IMR-90 (cell line): ENCODE measurements around the gene CWC27. TPM values are rescaled to one million over a fixed set of nuclear protein-coding genes. Genes with fewer than 3 reads are reported as not detected.
A peak's percentile ranks its signal among the peaks of the same experiment; 100 is the strongest.

Experiments
- ATAC-seq: fragments of 200-7000 bp; cut with Tn5 transposase; 2 replicates; pipeline ENCODE4 v1.9.1; 2020; ENCODE audit warnings: low read depth, mild to moderate bottlenecking, moderate library complexity
- BruUV-seq: library from RNA; stranded (reverse); fragments of 400-500 nt; replicated peaks from 2 replicates; lab custom pipeline; 2021; lab: Mats Ljungman, UMichigan
- CTCF ChIA-PET: fragments of 300-600 bp; formaldehyde crosslinking; extraction: SDS; loops from one replicate; lab custom pipeline; 2021; ENCODE audit warnings: antibody characterized with exemption; lab: Yijun Ruan, JAX
- POLR2A ChIA-PET: fragments of 300-600 bp; sonication (Branson Sonifier 250); formaldehyde crosslinking; loops from one replicate; lab custom pipeline; 2022; ENCODE audit warnings: antibody characterized with exemption; ENCODE audit not compliant: unreplicated experiment; lab: Charles Lee
- DNase-seq: peaks from one replicate; pipeline ENCODE4 v3.0.0; 2013
- H2AFZ ChIP-seq: replicated peaks from 2 replicates; pipeline ENCODE3; 2013; ENCODE audit warnings: low read length, mild to moderate bottlenecking; ENCODE audit not compliant: poor library complexity
- H2AK5ac ChIP-seq: 2 replicates; pipeline ENCODE4 v1.6.1; 2013; ENCODE audit warnings: low read depth, low read length, inconsistent platforms
- H2AK9ac ChIP-seq: replicated peaks from 2 replicates; pipeline ENCODE3; 2013; ENCODE audit warnings: mild to moderate bottlenecking, low read depth, low read length, moderate library complexity; ENCODE audit not compliant: poor library complexity
- H2BK120ac ChIP-seq: 2 replicates; pipeline ENCODE4 v1.6.1; 2013; ENCODE audit warnings: low read depth, low read length, inconsistent platforms
- H2BK15ac ChIP-seq: 3 replicates; pipeline ENCODE4 v1.6.1; 2013; ENCODE audit warnings: low read depth, low read length, inconsistent platforms
- H2BK20ac ChIP-seq: 2 replicates; pipeline ENCODE4 v1.6.1; 2013; ENCODE audit warnings: low read depth, mild to moderate bottlenecking, inconsistent platforms, low read length, moderate library complexity
- H2BK5ac ChIP-seq: 2 replicates; pipeline ENCODE4 v1.6.1; 2013; ENCODE audit warnings: mild to moderate bottlenecking, low read depth, low read length, inconsistent platforms; ENCODE audit not compliant: poor library complexity, severe bottlenecking
- H3K14ac ChIP-seq: replicated peaks from 2 replicates; pipeline ENCODE4 v1.6.1; 2013; ENCODE audit warnings: low read depth, low read length, inconsistent platforms
- H3K18ac ChIP-seq: 2 replicates; pipeline ENCODE4 v1.6.1; 2013; ENCODE audit warnings: low read depth, low read length, control low read depth
- H3K23ac ChIP-seq: 2 replicates; pipeline ENCODE4 v1.6.1; 2013; ENCODE audit warnings: low read depth, low read length, inconsistent platforms
- H3K27ac ChIP-seq: 2 replicates; pipeline ENCODE4 v1.5.1; 2013; ENCODE audit warnings: mild to moderate bottlenecking, control low read depth, low read length; ENCODE audit not compliant: insufficient read depth
- H3K27me3 ChIP-seq: 2 replicates; pipeline ENCODE4 v1.6.1; 2013; ENCODE audit warnings: low read length; ENCODE audit not compliant: control insufficient read depth, insufficient read depth
- H3K36me3 ChIP-seq: 2 replicates; pipeline ENCODE4 v1.6.1; 2013; ENCODE audit warnings: low read length, mixed read lengths; ENCODE audit not compliant: control insufficient read depth, insufficient read depth
- H3K4ac ChIP-seq: 2 replicates; pipeline ENCODE4 v1.6.1; 2013; ENCODE audit warnings: low read depth, low read length, inconsistent platforms
- H3K4me1 ChIP-seq: 2 replicates; pipeline ENCODE4 v1.6.1; 2013; ENCODE audit warnings: low read length, mixed read lengths; ENCODE audit not compliant: control insufficient read depth, insufficient read depth
- H3K4me2 ChIP-seq: 2 replicates; pipeline ENCODE4 v1.6.1; 2013; ENCODE audit warnings: low read depth, mild to moderate bottlenecking, control low read depth, low read length, moderate library complexity
- H3K4me3 ChIP-seq: 2 replicates; pipeline ENCODE4 v1.5.1; 2013; ENCODE audit warnings: low read depth, mild to moderate bottlenecking, control low read depth, low read length, moderate library complexity; ENCODE audit not compliant: insufficient read depth
- H3K56ac ChIP-seq: 2 replicates; pipeline ENCODE4 v1.6.1; 2013; ENCODE audit warnings: low read length, inconsistent platforms; ENCODE audit not compliant: insufficient read depth; ENCODE audit errors: extremely low read depth
- H3K79me1 ChIP-seq, 2 experiments: 2 replicates each; pipeline ENCODE4 v1.6.1; 2013; ENCODE audit warnings: low read length in 2 of 2, inconsistent platforms in 1 of 2, low read depth in 1 of 2
- H3K9ac ChIP-seq: 2 replicates; pipeline ENCODE4 v1.6.1; 2013; ENCODE audit warnings: low read depth, low read length, control low read depth
- H3K9me1 ChIP-seq: 2 replicates; pipeline ENCODE4 v1.6.1; 2013; ENCODE audit warnings: low read length, inconsistent platforms; ENCODE audit not compliant: insufficient read depth
- H3K9me3 ChIP-seq: 2 replicates; pipeline ENCODE4 v1.6.1; 2013; ENCODE audit warnings: low read length; ENCODE audit not compliant: control insufficient read depth, insufficient read depth
- H4K20me1 ChIP-seq: 2 replicates; pipeline ENCODE4 v1.6.1; 2013; ENCODE audit warnings: low read length, inconsistent platforms; ENCODE audit not compliant: insufficient read depth
- H4K5ac ChIP-seq: 2 replicates; pipeline ENCODE4 v1.6.1; 2013; ENCODE audit warnings: mild to moderate bottlenecking, low read depth, low read length, control low read depth
- H4K8ac ChIP-seq, 2 experiments: 2 replicates each; pipeline ENCODE4 v1.6.1; 2013; ENCODE audit warnings: low read depth in 2 of 2, low read length in 2 of 2, control low read depth in 1 of 2, inconsistent platforms in 1 of 2
- H4K91ac ChIP-seq: 2 replicates; pipeline ENCODE4 v1.6.1; 2013; ENCODE audit warnings: low read depth, low read length, inconsistent platforms; ENCODE audit not compliant: insufficient read depth
- CEBPB ChIP-seq: IDR thresholded peaks from 2 replicates; pipeline ENCODE4 v1.6.1; 2012; ENCODE audit warnings: low read depth, low read length, improper control_type of control experiment
- FOS ChIP-seq: fragments of 150-350 bp; IDR thresholded peaks from 2 replicates; pipeline ENCODE4 v1.6.1; 2016; ENCODE audit warnings: low read depth, low read length
- MAFK ChIP-seq: IDR thresholded peaks from 2 replicates; pipeline ENCODE4 v1.6.1; 2012; ENCODE audit warnings: low read depth, low read length, improper control_type of control experiment
- MAZ ChIP-seq: IDR thresholded peaks from 2 replicates; pipeline ENCODE4 v1.6.1; 2012; ENCODE audit warnings: low read depth, mild to moderate bottlenecking, low read length, improper control_type of control experiment, moderate library complexity, borderline replicate concordance
- MXI1 ChIP-seq: IDR thresholded peaks from 2 replicates; pipeline ENCODE4 v1.6.1; 2012; ENCODE audit warnings: low read depth, mild to moderate bottlenecking, low read length, moderate library complexity, borderline replicate concordance
- NFE2L2 ChIP-seq: fragments of 150-350 bp; IDR thresholded peaks from 2 replicates; pipeline ENCODE4 v1.6.1; 2016; ENCODE audit warnings: low read depth, mild to moderate bottlenecking, low read length
- POLR2A ChIP-seq: IDR thresholded peaks from 2 replicates; pipeline ENCODE4 v1.6.1; 2012; ENCODE audit warnings: mild to moderate bottlenecking, low read depth, low read length
- RFX5 ChIP-seq: IDR thresholded peaks from 2 replicates; pipeline ENCODE4 v1.8.0; 2012; ENCODE audit warnings: low read depth, mild to moderate bottlenecking, low read length, moderate library complexity
- SMC3 ChIP-seq: fragments of 150-350 bp; IDR thresholded peaks from 2 replicates; pipeline ENCODE4 v1.6.1; 2016; ENCODE audit warnings: low read depth, mild to moderate bottlenecking, antibody characterized with exemption, low read length, moderate library complexity
- WGBS, 2 experiments: methylation state at CpG; one replicate each; pipeline versions ENCODE4 v1.1.5 to v1.1.7; 2013; ENCODE audit warnings: missing lambda C conversion rate in 2 of 2; ENCODE audit not compliant: insufficient read length in 1 of 2; ENCODE audit errors: extremely low coverage in 2 of 2; 5-methylcytosine and 5-hydroxymethylcytosine counted together
- dilution Hi-C: fragments of 300-500 bp; cut with HindIII; formaldehyde crosslinking; loops from one replicate; pipeline ENCODE4 v1.14.3; 2018; ENCODE audit warnings: low sequenced_read_pairs; ENCODE audit not compliant: unreplicated experiment
- in situ Hi-C: fragments of 300-500 bp; cut with MboI; formaldehyde crosslinking; loops from 3 replicates; pipeline ENCODE4 v1.14.3; 2019; ENCODE audit warnings: low sequenced_read_pairs, inconsistent platforms, mixed read lengths
- intact Hi-C: fragments of 100-400 bp; cut with micrococcal nuclease; formaldehyde crosslinking; loops from 2 replicates; pipeline ENCODE4 v1.10.0; 2022
- polyA plus RNA-seq, 3 experiments: library from polyadenylated mRNA; depleted of rRNA; stranded (reverse); fragments of >200 nt; gene quantifications; 2 replicates each; pipeline ENCODE4 v1.2.3, GENCODE V29; 2012; ENCODE audit warnings: low replicate concordance in 1 of 3
- total RNA-seq: library from RNA; depleted of rRNA; stranded (reverse); fragments of >200 nt; gene quantifications from 2 replicates; pipeline ENCODE4 v1.2.3, GENCODE V29; 2012
- TF ChIP-seq, protein P1 (sequence below): fragments of 150-350 bp; IDR thresholded peaks from 2 replicates; pipeline ENCODE4 v1.6.1; 2016; ENCODE audit warnings: low read depth, mild to moderate bottlenecking, low read length, moderate library complexity, borderline replicate concordance
- TF ChIP-seq, protein P2 (sequence below): fragments of 150-350 bp; IDR thresholded peaks from 2 replicates; pipeline ENCODE4 v1.6.1; 2017; ENCODE audit warnings: mild to moderate bottlenecking, antibody characterized with exemption, low read length, low read depth
- TF ChIP-seq, protein P3 (sequence below): conservative IDR thresholded peaks from 2 replicates; pipeline ENCODE4 v1.5.1; 2012; ENCODE audit warnings: mild to moderate bottlenecking, low read depth, low read length, improper control_type of control experiment

The CWC27 gene
- total and polyA plus RNA-seq, 2 of the 4 experiments (the other 2 are of a cell fraction), result 13.3 to 17.1 TPM

DNA sequence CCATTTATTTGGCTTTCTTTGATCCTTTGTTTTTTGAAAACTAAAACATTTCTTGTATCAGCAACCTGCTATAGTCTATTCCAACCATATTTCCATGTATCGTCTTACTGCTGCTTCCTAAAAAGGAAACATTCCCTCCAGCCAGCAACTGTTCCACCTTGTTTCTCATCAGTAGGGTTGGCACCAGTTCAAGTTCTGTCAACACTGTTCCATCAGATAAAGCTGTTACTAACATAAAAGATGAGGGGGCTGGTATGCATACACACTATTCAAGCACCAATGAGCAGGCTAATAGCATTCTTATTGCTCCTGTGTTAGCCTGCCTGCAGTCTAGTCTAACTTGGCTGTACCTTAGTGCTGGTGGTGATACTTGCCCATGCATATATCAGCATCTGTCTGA is 178.3 kb downstream of the CWC27 start:
- no peak for TF ChIP-seq NFE2L2
- no peak for TF ChIP-seq MAFK
- TF ChIP-seq RFX5, result no peak
- TF ChIP-seq, protein P1, sequence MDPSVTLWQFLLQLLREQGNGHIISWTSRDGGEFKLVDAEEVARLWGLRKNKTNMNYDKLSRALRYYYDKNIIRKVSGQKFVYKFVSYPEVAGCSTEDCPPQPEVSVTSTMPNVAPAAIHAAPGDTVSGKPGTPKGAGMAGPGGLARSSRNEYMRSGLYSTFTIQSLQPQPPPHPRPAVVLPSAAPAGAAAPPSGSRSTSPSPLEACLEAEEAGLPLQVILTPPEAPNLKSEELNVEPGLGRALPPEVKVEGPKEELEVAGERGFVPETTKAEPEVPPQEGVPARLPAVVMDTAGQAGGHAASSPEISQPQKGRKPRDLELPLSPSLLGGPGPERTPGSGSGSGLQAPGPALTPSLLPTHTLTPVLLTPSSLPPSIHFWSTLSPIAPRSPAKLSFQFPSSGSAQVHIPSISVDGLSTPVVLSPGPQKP, result no peak
- TF ChIP-seq MXI1, result no peak
- TF ChIP-seq, protein P2, sequence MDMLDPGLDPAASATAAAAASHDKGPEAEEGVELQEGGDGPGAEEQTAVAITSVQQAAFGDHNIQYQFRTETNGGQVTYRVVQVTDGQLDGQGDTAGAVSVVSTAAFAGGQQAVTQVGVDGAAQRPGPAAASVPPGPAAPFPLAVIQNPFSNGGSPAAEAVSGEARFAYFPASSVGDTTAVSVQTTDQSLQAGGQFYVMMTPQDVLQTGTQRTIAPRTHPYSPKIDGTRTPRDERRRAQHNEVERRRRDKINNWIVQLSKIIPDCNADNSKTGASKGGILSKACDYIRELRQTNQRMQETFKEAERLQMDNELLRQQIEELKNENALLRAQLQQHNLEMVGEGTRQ, result no peak
- no peak for TF ChIP-seq SMC3
- no peak for TF ChIP-seq CEBPB
- no peak for TF ChIP-seq POLR2A
- TF ChIP-seq, protein P3, sequence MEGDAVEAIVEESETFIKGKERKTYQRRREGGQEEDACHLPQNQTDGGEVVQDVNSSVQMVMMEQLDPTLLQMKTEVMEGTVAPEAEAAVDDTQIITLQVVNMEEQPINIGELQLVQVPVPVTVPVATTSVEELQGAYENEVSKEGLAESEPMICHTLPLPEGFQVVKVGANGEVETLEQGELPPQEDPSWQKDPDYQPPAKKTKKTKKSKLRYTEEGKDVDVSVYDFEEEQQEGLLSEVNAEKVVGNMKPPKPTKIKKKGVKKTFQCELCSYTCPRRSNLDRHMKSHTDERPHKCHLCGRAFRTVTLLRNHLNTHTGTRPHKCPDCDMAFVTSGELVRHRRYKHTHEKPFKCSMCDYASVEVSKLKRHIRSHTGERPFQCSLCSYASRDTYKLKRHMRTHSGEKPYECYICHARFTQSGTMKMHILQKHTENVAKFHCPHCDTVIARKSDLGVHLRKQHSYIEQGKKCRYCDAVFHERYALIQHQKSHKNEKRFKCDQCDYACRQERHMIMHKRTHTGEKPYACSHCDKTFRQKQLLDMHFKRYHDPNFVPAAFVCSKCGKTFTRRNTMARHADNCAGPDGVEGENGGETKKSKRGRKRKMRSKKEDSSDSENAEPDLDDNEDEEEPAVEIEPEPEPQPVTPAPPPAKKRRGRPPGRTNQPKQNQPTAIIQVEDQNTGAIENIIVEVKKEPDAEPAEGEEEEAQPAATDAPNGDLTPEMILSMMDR, result no peak
- TF ChIP-seq FOS, result no peak
- TF ChIP-seq MAZ, result no peak
- no peaks in the 10 kb centered on the region for H3K9me1 ChIP-seq
- H2AK5ac ChIP-seq, result peak overlapping the region; percentile 15; the same call in 1 of the 2 replicates
- no peak overlapping the region for H2BK120ac ChIP-seq
- no peak overlapping the region for H3K9ac ChIP-seq
- no peak overlapping the region for H2AFZ ChIP-seq
- no peaks in the 10 kb centered on the region for H3K36me3 ChIP-seq
- BruUV-seq, result no TSS peak
- no peak overlapping the region for H4K8ac ChIP-seq
- 67% methylated on average over 1 of the region's 1 CpG; no CpG with 5 or more reads in 1 of the 2 experiments for WGBS, 2 experiments
- H3K4me1 ChIP-seq, result no peaks in the 10 kb centered on the region
- peak; percentile 55 for DNase-seq
- H3K4ac ChIP-seq, result no peak overlapping the region
- H4K5ac ChIP-seq, result no peak overlapping the region
- ChIA-PET POLR2A (no interaction called here), CTCF (interaction anchor here (1.5 kb wide), 1 partner anchor 11 kb away, joined by 4 read pairs; no protein-coding TSS in a partner anchor)
- H3K79me1 ChIP-seq, result no peaks in the 10 kb centered on the region
- no peaks in the 10 kb centered on the region for H3K27me3 ChIP-seq
- dilution Hi-C loops (no loop called here), intact Hi-C loops (no loop called here), in situ Hi-C loops (no loop called here)
- no peak overlapping the region for H3K14ac ChIP-seq
- H2BK15ac ChIP-seq, result no peak overlapping the region
- no peaks in the 10 kb centered on the region for H4K20me1 ChIP-seq
- no peak overlapping the region for H2BK5ac ChIP-seq
- H3K27ac ChIP-seq, result no peak overlapping the region
- H3K56ac ChIP-seq, result no peak overlapping the region
- H3K4me3 ChIP-seq, result no peak overlapping the region
- no peak overlapping the region for H3K4me2 ChIP-seq
- H3K18ac ChIP-seq, result no peak overlapping the region
- no peak overlapping the region for H2BK20ac ChIP-seq
- H3K9me3 ChIP-seq, result no peaks in the 10 kb centered on the region
- 0 out of 2 replicates have a peak overlapping the region, but pooled peaks have one; percentile 44 for H3K23ac ChIP-seq
- no peak overlapping the region for H2AK9ac ChIP-seq
- no peak overlapping the region for H4K91ac ChIP-seq
- no peak for ATAC-seq
